Liver (tissue), 3 donors: ENCODE results near the gene OPRL1.

Source experiments
- ATF3 ChIP-seq: IDR thresholded peaks from 2 replicates; pipeline ENCODE4 v1.6.1; 2016; ENCODE audit warnings: antibody characterized with exemption
- CTCF ChIP-seq: fragments of 150-350 bp; IDR thresholded peaks from 2 replicates; pipeline ENCODE4 v1.5.1; 2017; ENCODE audit warnings: improper control_type of control experiment, low read depth, low read length; ENCODE audit not compliant: missing input control
- EGR1 ChIP-seq, 2 donors: IDR thresholded peaks; 2 replicates each; pipeline ENCODE4 v1.6.1; 2016 to 2018; ENCODE audit warnings: antibody characterized with exemption in 2 of 2, low read depth in 2 of 2
- RAD21 ChIP-seq, 2 donors: IDR thresholded peaks; 2 replicates each; pipeline ENCODE4 v1.6.1; 2016; ENCODE audit warnings: antibody characterized with exemption in 2 of 2, mild to moderate bottlenecking in 2 of 2
- REST ChIP-seq: IDR thresholded peaks from 2 replicates; pipeline ENCODE4 v1.6.1; 2016; ENCODE audit warnings: antibody characterized with exemption, mild to moderate bottlenecking
- TAF1 ChIP-seq: conservative IDR thresholded peaks from 2 replicates; pipeline ENCODE4 v1.6.1; 2016; ENCODE audit warnings: antibody characterized with exemption, mild to moderate bottlenecking
- donor health status: healthy.
- donor health status: healthy.

- TF ChIP-seq CTCF (no peak), RAD21 (IDR thresholded peaks at IDR 0.05) (no peak), REST (no peak), EGR1 (IDR thresholded peaks at IDR 0.05; ENCODE audit: low read depth in 2 of 2) (no peak), TAF1 (no peak), ATF3 (no peak)
These were observed 44.6 kb upstream of the OPRL1 start for GRCh38 chr20:64035066-64035932.
